NB4 (cell line): ENCODE data around the gene CAP2.

Experiments
- DNase-seq: peaks from one replicate; pipeline ENCODE4 v3.0.0; 2010; ENCODE audit warnings: low read depth
- H3K4me3 ChIP-seq: one replicate; pipeline ENCODE4 v1.5.1; 2011; ENCODE audit warnings: mild to moderate bottlenecking, low read depth, low read length, moderate library complexity
- MYC ChIP-seq: IDR thresholded peaks from 2 replicates; pipeline ENCODE4 v1.6.1; 2011; ENCODE audit warnings: low read depth, low read length
- POLR2A ChIP-seq: IDR thresholded peaks from 2 replicates; pipeline ENCODE4 v1.6.1; 2011; ENCODE audit warnings: mild to moderate bottlenecking; ENCODE audit not compliant: insufficient read length; ENCODE audit errors: extremely low read depth
- TF ChIP-seq, protein P1 (sequence below): IDR thresholded peaks from one replicate; pipeline ENCODE4 v1.5.1; 2012; ENCODE audit warnings: low read depth, low read length
- TF ChIP-seq, protein P2 (sequence below): IDR thresholded peaks from 2 replicates; pipeline ENCODE4 v1.6.1; 2011; ENCODE audit warnings: low read depth, low read length

Gene CAP2

GRCh38 chr6:17354700-17355403, 38.5 kb upstream of the CAP2 start:
- peak; percentile 48 for DNase-seq
- no peak overlapping the region for H3K4me3 ChIP-seq

GRCh38 chr6:17355404-17355774, 38.0 kb upstream of the CAP2 start:
- no peak for TF ChIP-seq POLR2A
- TF ChIP-seq, protein P1, sequence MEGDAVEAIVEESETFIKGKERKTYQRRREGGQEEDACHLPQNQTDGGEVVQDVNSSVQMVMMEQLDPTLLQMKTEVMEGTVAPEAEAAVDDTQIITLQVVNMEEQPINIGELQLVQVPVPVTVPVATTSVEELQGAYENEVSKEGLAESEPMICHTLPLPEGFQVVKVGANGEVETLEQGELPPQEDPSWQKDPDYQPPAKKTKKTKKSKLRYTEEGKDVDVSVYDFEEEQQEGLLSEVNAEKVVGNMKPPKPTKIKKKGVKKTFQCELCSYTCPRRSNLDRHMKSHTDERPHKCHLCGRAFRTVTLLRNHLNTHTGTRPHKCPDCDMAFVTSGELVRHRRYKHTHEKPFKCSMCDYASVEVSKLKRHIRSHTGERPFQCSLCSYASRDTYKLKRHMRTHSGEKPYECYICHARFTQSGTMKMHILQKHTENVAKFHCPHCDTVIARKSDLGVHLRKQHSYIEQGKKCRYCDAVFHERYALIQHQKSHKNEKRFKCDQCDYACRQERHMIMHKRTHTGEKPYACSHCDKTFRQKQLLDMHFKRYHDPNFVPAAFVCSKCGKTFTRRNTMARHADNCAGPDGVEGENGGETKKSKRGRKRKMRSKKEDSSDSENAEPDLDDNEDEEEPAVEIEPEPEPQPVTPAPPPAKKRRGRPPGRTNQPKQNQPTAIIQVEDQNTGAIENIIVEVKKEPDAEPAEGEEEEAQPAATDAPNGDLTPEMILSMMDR: no peak
- TF ChIP-seq, protein P2, sequence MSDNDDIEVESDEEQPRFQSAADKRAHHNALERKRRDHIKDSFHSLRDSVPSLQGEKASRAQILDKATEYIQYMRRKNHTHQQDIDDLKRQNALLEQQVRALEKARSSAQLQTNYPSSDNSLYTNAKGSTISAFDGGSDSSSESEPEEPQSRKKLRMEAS: no peak
- TF ChIP-seq MYC: no peak
- no peak overlapping the region for H3K4me3 ChIP-seq
- no peak for DNase-seq

More at GRCh38 chr6:17354700-17355403, 38.5 kb upstream of the CAP2 start:
- no peak for TF ChIP-seq POLR2A
- TF ChIP-seq, protein P1: no peak
- TF ChIP-seq MYC: no peak
- TF ChIP-seq, protein P2: no peak

GRCh38 chr6:17358515-17358914, 34.9 kb upstream of the CAP2 start:
- TF ChIP-seq, protein P1: no peak
- TF ChIP-seq MYC (no peak), POLR2A (no peak)
- TF ChIP-seq, protein P2: no peak
- no peak overlapping the region for H3K4me3 ChIP-seq
- DNase-seq: no peak

- TF ChIP-seq, protein P2: no peak
- TF ChIP-seq POLR2A (no peak), MYC (no peak)
- TF ChIP-seq, protein P1: no peak
- DNase-seq: no peak
Observed at GRCh38 chr6:17360564-17360963, 32.8 kb upstream of the CAP2 start.

DNA sequence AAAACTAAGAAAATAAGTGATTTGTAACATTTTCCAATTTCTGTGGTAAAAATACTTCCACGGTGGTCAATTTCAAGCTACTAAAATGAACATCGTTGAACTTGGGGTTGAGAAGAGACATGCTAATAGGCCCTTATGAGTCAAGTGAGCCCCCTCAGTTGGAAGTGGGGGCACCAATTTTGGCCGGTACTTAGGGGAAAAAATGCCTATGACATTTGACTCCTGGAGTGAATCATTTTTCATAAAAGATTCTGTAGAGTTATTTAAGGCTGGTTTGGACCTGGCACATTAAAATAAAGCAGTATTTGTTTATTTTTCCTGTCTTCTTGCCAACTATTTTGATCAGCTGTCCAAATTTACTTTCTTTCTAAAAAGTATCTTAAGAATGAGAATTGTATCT, 32.4 kb upstream of the CAP2 start:
- TF ChIP-seq MYC (no peak), POLR2A (no peak)
- TF ChIP-seq, protein P2: no peak
- TF ChIP-seq, protein P1: no peak
- no peak overlapping the region for H3K4me3 ChIP-seq
- DNase-seq: no peak

More at GRCh38 chr6:17360564-17360963, 32.8 kb upstream of the CAP2 start:
- H3K4me3 ChIP-seq: no peak overlapping the region
